Measurements from ENCODE around the gene CCL16.
"Not testable (repeated sequence)": the region's sequence is repeated elsewhere in the genome, so short reads cannot be mapped to it uniquely, and the experiment has no call there.

Gene CCL16

GRCh38 chr17:36001110-36001771 lies 19.9 kb upstream of the CCL16 start, which contains the start of gene CCL15:
Gene CCL15 (minus strand): TSS chr17:36001553. CDS start chr17:36001492, 61 bp downstream.
- POLR2A ChIA-PET = no interaction called here
- DNase-seq (ENCODE audit: extremely low spot score) = no peak
- CTCF ChIA-PET = interaction anchor here (1.0 kb wide), 1 partner anchor 147 kb away, joined by 3 read pairs; no protein-coding TSS in a partner anchor
- TF ChIP-seq TARDBP (IDR thresholded peaks at IDR 0.05) = no peak
- TF ChIP-seq ELF4 (IDR thresholded peaks at IDR 0.05) = no peak
- no peak for TF ChIP-seq HDGF (IDR thresholded peaks at IDR 0.05; ENCODE audit: borderline replicate concordance)
- TF ChIP-seq L3MBTL2 (conservative IDR thresholded peaks at IDR 0.05) = no peak
- TF ChIP-seq FOXK2 (IDR thresholded peaks at IDR 0.05) = no peak

- ChIA-PET CTCF (interaction anchor here (1.0 kb wide), 1 partner anchor 25 kb away, joined by 8 read pairs; no protein-coding TSS in a partner anchor), POLR2A (no interaction called here)
- no peak for DNase-seq (ENCODE audit: extremely low spot score)
- TF ChIP-seq SUZ12 (IDR thresholded peaks at IDR 0.05) (no peak), L3MBTL2 (conservative IDR thresholded peaks at IDR 0.05) (no peak), HDGF (IDR thresholded peaks at IDR 0.05; ENCODE audit: borderline replicate concordance) (no peak), ARNT (IDR thresholded peaks at IDR 0.05) (no peak), FOXK2 (IDR thresholded peaks at IDR 0.05) (no peak), ZNF384 (IDR thresholded peaks at IDR 0.05) (no peak), BHLHE40 (IDR thresholded peaks at IDR 0.05; ENCODE audit: borderline replicate concordance) (no peak), FOXA1 (IDR thresholded peaks at IDR 0.05) (no peak), ELF4 (IDR thresholded peaks at IDR 0.05) (no peak), FOXM1 (IDR thresholded peaks at IDR 0.05; ENCODE audit: borderline replicate concordance) (no peak), NFRKB (IDR thresholded peaks at IDR 0.05) (no peak), TARDBP (IDR thresholded peaks at IDR 0.05) (no peak), LEF1 (IDR thresholded peaks at IDR 0.05; ENCODE audit: borderline replicate concordance) (no peak), CTBP1 (IDR thresholded peaks at IDR 0.05; ENCODE audit: borderline replicate concordance) (no peak)
These were observed 19.4 kb upstream of the CCL16 start for GRCh38 chr17:36000732-36001109.

GRCh38 chr17:35998756-35999155 lies 17.5 kb upstream of the CCL16 start:
- ChIA-PET CTCF (no interaction called here), POLR2A (no interaction called here)
- TF ChIP-seq TARDBP (IDR thresholded peaks at IDR 0.05) (no peak), ELF4 (IDR thresholded peaks at IDR 0.05) (no peak)
- DNase-seq (ENCODE audit: extremely low spot score) = no peak

- CTCF ChIA-PET = no interaction called here
- POLR2A ChIA-PET = no interaction called here
- TF ChIP-seq SUZ12 (IDR thresholded peaks at IDR 0.05) (no peak), ZNF384 (IDR thresholded peaks at IDR 0.05) (no peak), PKNOX1 (IDR thresholded peaks at IDR 0.05) (no peak), SP1 (IDR thresholded peaks at IDR 0.05) (no peak), FOXK2 (IDR thresholded peaks at IDR 0.05) (no peak), TARDBP (IDR thresholded peaks at IDR 0.05) (no peak), HDGF (IDR thresholded peaks at IDR 0.05; ENCODE audit: borderline replicate concordance) (no peak), LEF1 (IDR thresholded peaks at IDR 0.05; ENCODE audit: borderline replicate concordance) (no peak), FOXM1 (IDR thresholded peaks at IDR 0.05; ENCODE audit: borderline replicate concordance) (no peak), CTBP1 (IDR thresholded peaks at IDR 0.05; ENCODE audit: borderline replicate concordance) (no peak), L3MBTL2 (conservative IDR thresholded peaks at IDR 0.05) (no peak), ARNT (IDR thresholded peaks at IDR 0.05) (no peak), NFRKB (IDR thresholded peaks at IDR 0.05) (no peak), FOXA1 (IDR thresholded peaks at IDR 0.05) (no peak)
- DNase-seq (ENCODE audit: extremely low spot score) = no peak
These were observed 16.8 kb upstream of the CCL16 start for GRCh38 chr17:35998018-35998545.

GRCh38 chr17:35995346-35995745 lies 14.0 kb upstream of the CCL16 start:
- POLR2A ChIA-PET; CTCF ChIA-PET; DNase-seq (ENCODE audit: extremely low spot score): not testable (repeated sequence)

- DNase-seq (ENCODE audit: extremely low spot score) = no peak
- POLR2A ChIA-PET = interaction anchor here (0.6 kb wide), 1 partner anchor 765 kb away, joined by 3 read pairs; no protein-coding TSS in a partner anchor
- CTCF ChIA-PET = no interaction called here
- TF ChIP-seq PKNOX1 (IDR thresholded peaks at IDR 0.05) (no peak), HDGF (IDR thresholded peaks at IDR 0.05; ENCODE audit: borderline replicate concordance) (no peak), SP1 (IDR thresholded peaks at IDR 0.05) (no peak), ZNF384 (IDR thresholded peaks at IDR 0.05) (no peak), SUZ12 (IDR thresholded peaks at IDR 0.05) (no peak), CTBP1 (IDR thresholded peaks at IDR 0.05; ENCODE audit: borderline replicate concordance) (no peak), LEF1 (IDR thresholded peaks at IDR 0.05; ENCODE audit: borderline replicate concordance) (no peak), FOXM1 (IDR thresholded peaks at IDR 0.05; ENCODE audit: borderline replicate concordance) (no peak), FOXA1 (IDR thresholded peaks at IDR 0.05) (no peak)
These were observed 9.8 kb upstream of the CCL16 start for GRCh38 chr17:35991075-35991474.

GRCh38 chr17:35988164-35988563 lies 6.9 kb upstream of the CCL16 start:
- no peak for DNase-seq (ENCODE audit: extremely low spot score)
- ChIA-PET CTCF (no interaction called here), POLR2A (no interaction called here)
- no peak for TF ChIP-seq FOXA1 (IDR thresholded peaks at IDR 0.05)
- no peak for TF ChIP-seq ELF4 (IDR thresholded peaks at IDR 0.05)
- TF ChIP-seq HDGF (IDR thresholded peaks at IDR 0.05; ENCODE audit: borderline replicate concordance) = no peak
- no peak for TF ChIP-seq ARNT (IDR thresholded peaks at IDR 0.05)
- TF ChIP-seq CTBP1 (IDR thresholded peaks at IDR 0.05; ENCODE audit: borderline replicate concordance) = no peak
- TF ChIP-seq SUZ12 (IDR thresholded peaks at IDR 0.05) = no peak
- no peak for TF ChIP-seq FOXK2 (IDR thresholded peaks at IDR 0.05)
- TF ChIP-seq ZNF384 (IDR thresholded peaks at IDR 0.05) = no peak
- TF ChIP-seq TARDBP (IDR thresholded peaks at IDR 0.05) = no peak
- no peak for TF ChIP-seq L3MBTL2 (conservative IDR thresholded peaks at IDR 0.05)
- TF ChIP-seq PKNOX1 (IDR thresholded peaks at IDR 0.05) = no peak
- TF ChIP-seq BHLHE40 (IDR thresholded peaks at IDR 0.05; ENCODE audit: borderline replicate concordance) = no peak
- TF ChIP-seq SP1 (IDR thresholded peaks at IDR 0.05) = no peak
- no peak for TF ChIP-seq LEF1 (IDR thresholded peaks at IDR 0.05; ENCODE audit: borderline replicate concordance)
- TF ChIP-seq FOXM1 (IDR thresholded peaks at IDR 0.05; ENCODE audit: borderline replicate concordance) = no peak
- no peak for TF ChIP-seq NFRKB (IDR thresholded peaks at IDR 0.05)

All from HEK293T (cell line).